HG03045 (cell line): ENCODE results near the gene PDCD1.
"Not testable (repeated sequence)": the region's sequence is repeated elsewhere in the genome, so short reads cannot be mapped to it uniquely, and the experiment has no call there.

Source experiments
- ATAC-seq: cut with Tn5 transposase; IDR thresholded peaks from one replicate; pipeline ENCODE4 v1.9.1; 2021; ENCODE audit warnings: mild to moderate bottlenecking, moderate library complexity; ENCODE audit not compliant: unreplicated experiment

The PDCD1 gene

DNA sequence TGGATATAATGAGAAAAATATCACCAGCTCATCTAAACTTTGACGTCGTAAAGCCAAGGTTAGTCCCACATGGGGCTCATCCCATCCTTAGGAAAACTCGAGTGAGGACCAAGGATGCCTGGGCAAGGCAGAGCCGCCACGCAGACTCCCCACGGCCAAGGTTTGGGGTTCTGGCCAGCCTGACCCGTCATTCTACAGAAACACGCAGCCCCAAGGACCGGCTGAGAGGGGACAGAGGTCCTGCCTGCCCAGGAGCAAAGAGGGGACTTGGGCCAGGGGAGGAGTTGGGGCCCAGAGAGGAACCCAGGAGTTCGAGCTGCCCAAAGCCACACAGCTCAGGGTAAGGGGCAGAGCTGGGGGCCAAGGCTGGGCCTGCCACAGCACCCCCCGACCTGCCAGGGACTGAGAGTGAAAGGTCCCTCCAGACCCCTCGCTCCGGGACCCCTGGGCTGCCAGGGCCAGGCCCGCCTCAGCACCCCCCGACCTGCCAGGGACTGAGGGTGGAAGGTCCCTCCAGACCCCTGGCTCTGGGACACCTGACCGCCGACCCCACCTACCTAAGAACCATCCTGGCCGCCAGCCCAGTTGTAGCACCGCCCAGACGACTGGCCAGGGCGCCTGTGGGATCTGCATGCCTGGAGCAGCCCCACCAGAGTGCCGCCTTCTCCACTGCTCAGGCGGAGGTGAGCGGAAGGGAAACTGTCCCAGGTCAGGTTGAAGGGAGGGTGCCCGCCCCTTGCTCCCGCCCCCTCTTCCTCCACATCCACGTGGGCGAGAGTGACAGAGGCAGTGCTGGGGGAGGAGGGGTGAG, at the start of gene PDCD1:
TSS of gene PDCD1 (minus strand) at position 689 of the 811 bp plus-strand sequence. CDS start at position 633, 56 bp downstream.
- no peak for ATAC-seq

DNA sequence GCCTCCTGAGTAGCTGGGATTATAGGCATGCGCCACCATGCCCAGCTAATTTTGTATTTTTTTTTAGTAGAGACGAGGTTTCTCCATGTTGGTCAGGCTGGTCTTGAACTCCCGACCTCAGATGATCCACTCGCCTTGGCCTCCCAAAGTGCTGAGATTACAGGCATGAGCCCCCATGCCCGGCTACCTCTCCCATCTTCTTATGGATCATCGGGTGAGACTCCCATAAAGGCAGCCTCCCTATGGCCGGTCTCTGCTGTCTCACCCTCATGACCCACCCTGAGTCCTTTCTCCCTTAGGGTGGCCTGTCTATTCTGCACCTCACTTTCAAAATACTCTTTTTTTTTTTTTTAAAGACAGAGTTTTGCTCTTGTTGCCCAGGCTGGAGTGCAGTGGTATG, 49.1 kb upstream of the PDCD1 start:
- not testable (repeated sequence) for ATAC-seq

DNA sequence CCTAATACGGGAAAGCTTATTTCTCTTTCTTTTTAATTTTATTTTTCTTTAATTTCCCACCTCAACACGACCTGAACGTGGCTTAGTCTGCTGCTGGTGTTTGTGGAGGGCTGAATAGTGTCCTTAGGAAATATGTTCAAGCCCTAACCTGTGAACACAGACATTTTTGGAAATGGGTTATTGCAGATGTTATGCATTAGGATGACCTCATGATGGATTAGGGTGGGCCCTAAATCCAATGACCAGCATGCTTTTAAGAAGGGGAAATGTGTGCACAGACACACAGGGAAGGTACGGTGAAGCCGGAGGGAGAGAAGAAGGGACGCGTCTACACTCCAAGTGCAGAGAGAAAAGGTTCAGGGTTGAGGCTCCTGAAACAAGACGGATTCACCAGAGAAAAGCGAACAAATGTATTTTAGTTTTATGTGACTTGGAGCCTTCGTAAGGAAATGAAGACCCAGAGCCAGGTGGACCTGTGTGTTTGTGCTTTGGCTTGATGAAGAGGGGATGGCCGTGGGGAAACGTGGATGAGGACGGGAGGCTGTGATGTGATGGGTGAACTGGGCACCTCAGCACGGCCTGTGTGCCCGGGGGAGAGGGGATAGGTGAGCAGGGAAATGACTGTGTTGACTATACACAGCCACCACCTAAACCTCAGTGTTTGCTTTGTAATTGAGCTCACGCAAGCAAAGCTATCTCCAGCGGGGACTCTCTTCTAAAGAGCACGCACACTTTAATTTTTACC, 48.3 kb upstream of the PDCD1 start:
- ATAC-seq, result no peak

DNA sequence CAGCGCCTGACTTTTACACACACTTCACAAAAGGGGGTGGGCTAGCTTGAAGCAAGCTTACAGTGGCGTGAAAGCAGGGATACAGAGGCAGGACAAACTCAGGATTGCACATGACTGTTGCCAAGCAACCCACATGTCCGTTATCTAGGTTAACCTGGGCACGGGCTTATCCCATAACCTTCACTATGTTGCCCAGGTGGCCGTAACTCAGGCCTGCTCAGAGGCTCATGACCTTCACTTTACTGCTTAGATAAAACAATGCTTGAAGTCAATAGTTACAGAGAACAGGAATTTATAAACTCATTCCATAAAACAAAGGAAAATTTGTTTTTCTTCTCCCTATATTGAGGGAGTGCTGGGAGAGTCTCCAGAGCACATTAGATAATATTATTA, 47.7 kb upstream of the PDCD1 start:
- not testable (repeated sequence) for ATAC-seq

DNA sequence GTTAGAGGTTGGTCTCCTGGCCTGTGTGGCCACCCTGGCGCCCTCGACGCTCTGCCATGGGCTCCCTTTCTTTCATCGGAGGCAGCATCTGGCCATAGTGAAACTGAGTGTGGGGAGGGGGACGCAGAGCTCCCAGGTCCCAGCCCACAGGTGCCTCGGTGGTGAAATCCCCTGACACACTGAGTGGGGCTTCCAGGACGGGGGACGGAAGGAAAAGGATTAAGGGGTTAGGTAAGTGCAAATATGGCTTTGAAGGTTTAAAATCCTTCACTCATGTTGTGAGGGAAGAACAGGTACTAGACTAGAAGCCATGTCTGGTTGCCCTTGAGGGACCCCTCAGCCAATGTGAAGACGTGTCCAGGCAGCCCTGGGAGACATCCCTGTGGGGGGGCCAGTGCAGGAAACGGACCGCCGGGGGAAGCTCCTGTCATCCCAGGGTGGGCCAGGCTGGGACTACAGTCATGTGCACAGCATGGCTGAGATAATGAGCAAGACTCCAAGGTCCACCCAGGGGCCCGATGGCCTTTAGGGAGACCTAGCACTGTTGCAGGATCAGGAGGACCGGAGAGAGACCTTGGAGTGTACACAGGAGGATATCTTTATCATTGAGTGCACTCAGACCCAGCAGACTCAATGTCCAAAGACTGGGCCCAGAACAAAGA, 47.2 kb upstream of the PDCD1 start:
- ATAC-seq, result no peak

DNA sequence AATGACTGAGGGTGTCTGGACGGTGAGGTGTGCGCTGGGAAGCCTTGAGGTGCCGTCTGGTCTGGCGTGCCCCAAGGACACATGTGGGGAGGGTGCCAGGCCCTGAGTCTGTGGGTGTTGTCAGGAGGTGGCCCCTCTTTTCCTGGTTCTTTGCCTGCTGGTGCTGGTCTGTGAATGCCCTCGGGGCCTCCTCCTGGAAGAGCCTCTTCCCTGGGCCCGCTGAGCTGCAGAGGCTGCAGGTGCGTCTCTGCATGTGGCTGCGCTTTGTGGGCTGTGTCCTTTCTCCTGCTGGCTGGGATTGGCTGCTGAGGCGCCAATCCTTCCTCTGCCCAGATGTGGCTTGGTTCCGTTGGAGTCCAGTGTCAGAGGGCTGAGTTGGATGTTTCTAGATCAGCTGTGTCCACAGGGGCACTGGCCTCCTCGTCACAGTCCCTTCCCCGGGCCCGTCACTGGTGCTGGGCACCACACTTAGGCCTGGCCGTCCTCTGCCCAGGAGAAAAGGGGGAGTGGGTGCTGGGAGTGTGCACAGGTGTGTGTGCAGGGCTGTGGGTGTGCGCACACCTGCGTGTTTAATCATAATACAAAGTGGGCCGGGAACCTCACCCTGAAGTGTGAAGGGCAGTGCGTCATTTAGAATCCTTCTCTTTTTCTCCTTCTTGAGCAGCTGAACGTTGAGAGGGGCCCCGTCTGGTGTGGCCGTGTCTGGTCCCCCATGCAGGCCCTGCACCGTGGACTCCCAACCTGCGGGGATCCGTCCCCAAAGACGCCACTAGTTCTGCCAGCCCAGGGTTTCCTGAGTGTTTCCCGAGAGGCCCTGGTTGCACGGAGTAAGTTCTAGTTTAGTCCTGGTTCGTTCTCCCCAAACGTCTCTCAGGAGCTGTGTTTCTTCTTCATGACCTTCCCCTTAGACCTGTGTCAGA, 46.4 kb upstream of the PDCD1 start:
- no peak for ATAC-seq

DNA sequence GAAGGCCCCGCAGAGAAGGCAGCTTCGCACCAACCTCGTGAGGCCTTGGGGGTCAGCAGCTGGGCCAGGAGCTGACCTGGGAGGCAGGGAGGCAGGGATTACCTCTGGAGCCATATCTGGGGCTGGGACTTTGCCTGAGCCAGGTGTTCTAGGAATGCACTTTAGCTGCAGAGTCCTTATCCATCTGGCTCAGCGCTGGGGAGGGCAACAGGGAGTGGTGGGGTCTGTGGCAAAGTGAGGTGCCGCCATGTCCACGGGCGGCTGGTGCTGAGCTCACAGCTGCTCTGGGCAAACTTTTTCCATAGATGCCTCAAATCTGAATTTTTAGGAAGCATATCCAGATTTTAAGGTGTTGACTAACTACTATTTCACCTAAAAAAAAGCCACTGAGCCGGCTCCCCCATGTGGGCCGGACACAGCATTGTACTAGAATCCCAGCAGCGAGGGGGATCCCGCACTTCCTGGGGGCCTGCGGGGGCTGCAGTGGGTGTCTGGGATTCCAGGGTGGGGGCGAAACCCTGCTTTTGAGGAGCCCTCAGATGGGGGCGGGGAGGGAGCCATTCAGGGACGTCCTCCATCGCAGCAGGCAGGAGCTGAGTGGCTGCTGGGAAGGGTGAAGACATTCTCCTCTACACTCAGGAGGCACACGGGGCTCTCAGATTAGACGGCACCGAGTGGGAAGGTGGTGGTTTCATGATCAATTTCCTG, 45.5 kb upstream of the PDCD1 start:
- no peak for ATAC-seq

DNA sequence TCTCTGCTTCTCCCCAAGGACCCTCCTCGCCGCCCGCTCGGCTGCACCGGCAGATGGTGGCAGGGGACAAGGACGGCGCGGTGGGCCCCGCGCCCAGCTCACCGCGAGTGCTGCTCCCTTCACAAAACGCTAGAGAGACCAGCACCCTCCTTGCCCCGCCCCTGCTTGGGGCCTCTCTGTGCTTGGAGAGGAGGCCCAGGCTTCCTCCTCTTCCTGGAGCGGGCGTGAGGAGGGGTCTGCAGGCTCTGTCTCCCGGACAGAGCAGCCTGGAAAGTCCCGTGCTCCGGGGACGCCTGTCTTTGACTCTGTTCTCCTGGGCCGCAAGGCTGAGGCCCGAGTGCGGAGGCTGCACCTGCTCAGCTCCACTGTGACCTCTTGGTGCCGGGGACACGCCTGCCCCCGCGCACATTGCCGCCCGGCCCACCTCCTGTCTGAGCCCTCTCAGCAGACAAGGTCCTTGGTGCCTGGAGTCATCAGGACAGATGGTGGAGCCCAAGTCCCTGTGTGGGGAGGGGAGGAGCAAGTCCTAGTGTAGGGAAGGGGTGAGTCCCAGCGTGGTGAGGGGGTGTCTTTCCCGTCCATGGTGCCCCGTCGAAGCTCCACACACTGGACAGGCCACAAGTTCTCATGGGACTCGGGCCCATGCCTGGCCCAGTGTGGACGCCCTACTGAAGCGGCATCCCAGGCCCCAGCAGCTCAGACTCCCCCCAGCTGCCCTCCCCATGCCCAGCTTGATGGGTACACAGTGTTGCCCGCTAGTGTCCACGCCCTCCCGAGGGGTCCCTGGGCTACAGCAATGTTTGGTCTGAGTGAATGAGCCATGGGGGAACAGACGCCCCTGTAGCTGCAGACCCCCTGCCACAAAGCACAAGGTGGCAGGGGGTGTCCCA, 44.7 kb upstream of the PDCD1 start:
- ATAC-seq, result no peak

DNA sequence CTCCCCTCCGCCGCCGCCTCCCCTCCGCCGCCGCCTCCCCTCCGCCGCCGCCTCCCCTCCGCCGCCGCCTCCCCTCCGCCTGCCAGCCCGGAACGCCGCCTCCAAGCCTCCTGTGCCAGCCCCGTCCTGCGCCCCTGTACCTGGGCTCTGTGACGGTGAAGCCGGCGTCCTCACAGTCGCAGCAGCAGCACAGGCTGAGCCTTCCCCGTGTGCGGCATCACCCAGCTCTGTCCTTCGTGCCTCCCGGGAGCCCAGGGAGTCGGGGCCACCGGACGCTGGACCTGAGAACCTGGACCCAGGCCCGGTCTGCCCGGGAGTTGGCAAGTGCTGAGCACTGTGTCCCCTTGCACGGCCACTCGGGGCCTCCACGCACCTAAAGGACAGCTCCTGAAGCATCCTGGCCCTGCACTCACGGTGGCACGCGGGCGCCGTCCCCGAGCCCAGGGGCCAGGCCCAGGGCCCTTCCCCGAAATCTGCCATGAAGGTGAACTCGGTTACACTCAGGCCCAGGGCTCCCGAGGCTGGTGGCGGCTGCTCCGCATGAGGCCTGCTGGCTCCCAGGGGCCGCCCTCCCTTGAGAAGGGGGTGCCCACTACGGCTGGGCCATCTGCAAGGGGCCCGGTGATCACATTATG, 43.8 kb upstream of the PDCD1 start:
- no peak for ATAC-seq

DNA sequence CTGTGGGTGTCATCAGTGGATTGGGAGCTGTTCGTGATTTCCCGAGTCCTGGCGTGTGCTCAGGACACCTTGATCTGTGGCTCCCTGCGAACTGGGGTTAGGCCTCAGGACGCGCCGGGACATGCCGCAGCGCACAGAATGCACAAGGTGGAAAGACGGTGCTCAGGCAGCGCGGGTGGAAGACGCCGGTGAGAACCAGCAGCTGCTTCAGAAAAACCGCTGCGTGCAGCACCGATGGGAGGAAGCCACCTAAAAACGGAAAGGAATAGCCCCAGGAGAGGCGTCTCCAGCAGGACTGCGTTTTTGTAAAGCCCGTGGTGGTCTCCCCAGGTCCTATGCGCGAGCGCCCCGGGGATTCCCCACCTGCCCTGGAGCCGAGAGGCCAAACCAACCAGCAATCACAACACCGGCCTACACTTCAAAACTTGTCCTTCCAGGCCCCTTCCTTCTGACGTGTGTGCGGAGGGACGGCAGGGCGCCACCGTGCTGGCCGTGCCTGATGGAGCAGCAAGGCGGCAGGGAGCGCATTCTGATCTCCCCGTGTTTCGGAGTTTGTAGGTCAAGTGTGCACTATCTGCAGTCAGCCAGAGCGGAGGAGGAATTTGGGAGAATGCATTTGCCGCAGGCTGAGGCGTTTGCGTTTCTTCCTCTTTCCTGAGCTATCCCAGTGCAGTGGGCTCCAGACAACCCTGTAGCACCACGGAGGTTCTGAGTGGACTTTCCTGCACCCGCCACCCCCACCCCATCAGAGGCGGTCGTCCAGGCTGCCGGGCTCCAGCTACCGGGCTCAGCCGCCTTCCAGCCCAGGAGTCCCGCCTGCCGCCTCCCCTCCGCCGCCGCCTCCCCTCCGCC, 43.0 kb upstream of the PDCD1 start:
- ATAC-seq, result no peak

DNA sequence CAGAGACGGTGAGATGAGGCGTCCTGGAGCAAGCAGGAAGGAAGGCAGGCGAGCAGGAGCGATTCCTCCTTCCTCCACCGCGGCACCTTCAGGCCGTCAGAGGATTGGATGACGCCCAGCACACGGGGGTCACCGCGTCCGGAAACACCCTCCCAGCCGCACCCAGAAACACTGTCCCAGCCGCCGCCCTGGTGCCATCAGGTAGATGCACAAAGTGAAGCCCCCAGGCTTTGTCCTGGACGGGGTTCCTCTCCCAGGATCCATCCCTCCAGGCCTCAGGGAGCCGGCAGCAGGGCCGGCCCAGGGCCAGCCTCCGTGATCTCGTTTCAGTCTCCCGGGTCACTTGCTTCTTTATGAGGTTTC, 42.3 kb upstream of the PDCD1 start:
- no peak for ATAC-seq

DNA sequence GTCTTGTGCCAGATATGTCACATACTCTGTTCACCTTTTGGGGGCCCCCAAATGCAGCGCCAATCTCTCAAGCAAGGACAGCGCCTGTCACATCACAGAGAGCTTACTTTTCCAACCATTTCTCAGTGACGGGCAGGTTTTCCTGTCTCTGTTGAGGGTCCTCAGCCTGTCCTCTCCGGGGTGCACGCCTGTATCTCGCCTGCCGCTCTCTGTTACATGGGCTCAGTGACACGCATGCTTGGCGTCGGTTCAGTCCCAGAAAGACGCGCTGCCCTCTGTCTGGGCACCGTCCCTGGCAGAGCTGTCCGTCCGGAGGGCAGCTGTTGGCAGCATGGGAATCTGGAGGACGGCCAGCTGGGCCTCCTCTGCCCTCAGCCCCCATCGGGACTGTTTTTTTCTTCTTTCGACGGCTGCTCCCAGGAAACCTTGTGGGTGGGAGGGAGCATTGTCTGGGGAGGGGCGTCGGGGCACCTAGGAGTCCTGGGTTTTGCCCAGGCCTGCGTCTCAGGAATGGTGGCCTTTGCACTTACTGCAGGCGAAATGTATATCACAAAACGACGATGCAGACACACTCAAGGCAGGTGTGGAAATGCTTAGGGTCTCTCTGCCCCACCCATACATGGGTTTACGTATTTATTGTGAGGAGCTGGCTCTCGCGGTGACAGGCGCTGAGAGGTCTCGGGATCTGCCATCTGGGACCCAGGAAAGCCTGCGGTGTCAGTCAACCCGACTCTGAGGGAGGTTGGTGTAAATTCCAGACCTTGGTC, 41.7 kb upstream of the PDCD1 start:
- ATAC-seq, result no peak

DNA sequence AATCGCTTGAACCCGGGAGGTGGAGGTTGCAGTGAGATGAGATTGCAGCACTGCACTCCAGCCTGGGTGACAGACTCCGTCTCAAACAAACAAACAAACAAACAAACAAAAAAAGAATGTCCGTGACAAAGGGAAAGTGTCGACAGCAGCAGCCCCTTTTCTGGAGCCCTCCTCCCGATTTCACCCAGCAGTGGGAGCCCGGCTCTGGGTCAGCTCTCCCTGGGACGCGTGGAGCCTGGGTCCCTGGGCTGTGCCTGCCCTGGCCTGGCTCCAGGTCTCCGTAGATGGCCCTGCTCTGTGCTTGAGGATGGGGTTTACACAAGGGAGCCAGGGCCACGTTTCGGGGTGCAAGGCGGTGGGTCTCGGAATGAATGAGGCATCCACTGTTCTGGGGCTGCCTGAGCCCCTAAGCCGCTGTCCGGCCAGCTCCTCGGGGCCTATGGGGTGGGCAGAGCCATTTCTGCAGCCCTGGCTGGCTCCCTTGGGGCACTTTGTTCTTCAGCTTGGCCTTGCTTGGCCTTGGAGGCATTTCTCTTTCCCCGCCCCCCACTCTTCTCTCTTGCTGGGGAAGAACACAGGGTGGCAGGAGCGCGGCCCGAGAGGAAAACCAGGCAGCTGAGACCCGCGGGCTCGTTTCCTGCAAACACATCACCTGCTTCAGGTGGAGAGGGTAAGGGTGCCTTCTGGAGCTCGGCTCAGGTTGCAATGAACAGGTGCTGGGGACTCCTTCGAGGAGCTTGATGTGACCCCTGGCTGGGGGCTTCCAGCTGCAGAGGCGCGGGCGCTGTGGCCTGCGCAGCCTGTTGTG, 40.0 kb upstream of the PDCD1 start:
- ATAC-seq, result no peak

DNA sequence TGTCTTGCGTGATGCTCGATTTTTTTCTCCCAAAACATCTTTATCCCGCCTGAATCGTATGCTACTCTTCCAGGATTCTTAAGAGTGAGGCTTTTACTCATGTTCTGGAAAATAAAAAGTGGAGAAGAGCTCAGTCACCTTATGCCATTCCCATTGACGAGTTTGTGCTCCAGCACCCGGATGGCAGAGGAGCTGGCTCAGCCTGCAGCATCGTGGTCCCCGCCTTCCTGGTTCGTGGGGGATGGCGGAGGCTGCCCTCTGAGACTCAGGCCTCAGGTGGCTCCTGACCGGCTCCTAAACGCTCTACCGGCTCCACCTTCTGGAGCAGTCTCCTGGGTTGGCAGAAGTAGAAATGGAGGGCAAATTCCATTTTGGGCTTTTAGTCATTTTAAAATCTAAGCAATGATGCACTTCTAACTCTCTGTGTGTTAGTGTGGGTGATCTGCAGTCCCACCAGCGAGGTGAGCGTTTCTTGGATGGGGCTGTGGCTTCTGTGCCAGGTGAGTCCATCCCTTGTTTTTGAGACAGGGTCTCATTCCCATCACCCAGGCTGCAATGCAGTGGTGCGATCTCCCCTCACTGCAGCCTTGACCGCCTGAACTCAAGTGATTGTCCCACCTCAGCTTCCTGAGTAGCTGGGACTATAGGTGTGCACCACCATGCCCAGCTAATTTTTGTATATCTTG, 38.7 kb upstream of the PDCD1 start:
- no peak for ATAC-seq

DNA sequence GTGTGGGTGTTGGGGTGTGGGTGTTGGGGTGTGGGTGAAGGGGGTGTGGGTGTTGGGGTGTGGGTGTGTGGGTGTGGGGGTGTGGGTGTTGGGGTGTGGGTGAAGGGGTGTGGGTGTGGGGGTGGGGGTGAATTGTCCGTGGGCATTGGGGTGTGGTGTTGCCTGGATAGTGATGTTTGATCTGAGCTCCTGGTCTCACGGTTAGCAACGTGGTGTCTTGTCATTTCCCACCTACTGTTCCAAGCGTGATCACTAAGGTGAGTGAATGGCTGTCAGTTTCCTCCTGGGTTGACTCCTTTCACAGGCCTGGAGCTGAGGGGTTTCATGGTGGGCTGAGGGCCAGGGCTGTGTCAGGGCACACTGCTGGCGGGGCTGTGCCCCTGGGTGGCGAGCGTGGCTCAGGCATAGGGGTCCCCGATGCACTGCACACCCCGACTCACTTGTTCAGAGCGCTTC, 38.1 kb upstream of the PDCD1 start:
- no peak for ATAC-seq
